Suprapubic skin (tissue), 4 donors: Measurements from ENCODE around the gene HIRA. TPM values are rescaled to one million over a fixed set of nuclear protein-coding genes. Genes with fewer than 3 reads are reported as not detected.

Experiments
- DNase-seq, 2 donors: peaks; one replicate each; pipeline ENCODE4 v3.0.0-alpha.2; 2019; ENCODE audit warnings: low spot score in 2 of 2
- H3K27ac ChIP-seq: fragments of 200-600 bp; sonication (generic); one replicate; pipeline ENCODE4 v1.5.1; 2019
- H3K27me3 ChIP-seq: fragments of 200-600 bp; sonication (generic); one replicate; pipeline ENCODE4 v1.5.1; 2019
- H3K36me3 ChIP-seq: fragments of 200-600 bp; sonication (generic); one replicate; pipeline ENCODE4 v1.5.1; 2019
- H3K4me1 ChIP-seq: fragments of 200-600 bp; sonication (generic); one replicate; pipeline ENCODE4 v1.5.1; 2019
- H3K4me3 ChIP-seq: fragments of 200-600 bp; sonication (generic); one replicate; pipeline ENCODE4 v1.5.1; 2019; ENCODE audit warnings: mild to moderate bottlenecking
- H3K9me3 ChIP-seq: fragments of 200-600 bp; sonication (generic); one replicate; pipeline ENCODE4 v1.5.1; 2019
- CTCF ChIP-seq, 2 donors: fragments of 200-600 bp in 1 of 2; fragments of 450-650 bp in 1 of 2; sonication (generic) in 1 of 2; IDR thresholded peaks; one replicate each; pipeline ENCODE4 v1.5.1; 2016 to 2019; ENCODE audit warnings: antibody characterized with exemption in 2 of 2, mild to moderate bottlenecking in 1 of 2, moderate library complexity in 1 of 2
- EP300 ChIP-seq: sonication (generic); formaldehyde crosslinking; IDR thresholded peaks from one replicate; pipeline ENCODE4 v1.6.1; 2017; ENCODE audit warnings: antibody characterized with exemption
- POLR2A ChIP-seq, 2 donors: fragments of 450-650 bp; IDR thresholded peaks; one replicate each; pipeline ENCODE4 v1.6.1; 2017; ENCODE audit warnings: antibody characterized with exemption in 2 of 2, mild to moderate bottlenecking in 2 of 2, moderate library complexity in 2 of 2
- POLR2AphosphoS5 ChIP-seq, 3 donors: sonication (generic); formaldehyde crosslinking; IDR thresholded peaks; one replicate each; pipeline ENCODE4 v1.6.1; 2017; ENCODE audit warnings: antibody characterized with exemption in 3 of 3
- WGBS: methylation state at CpG from one replicate; pipeline ENCODE4 v1.1.5; 2018; 5-methylcytosine and 5-hydroxymethylcytosine counted together
- total RNA-seq, 4 donors: library from RNA; depleted of rRNA; stranded (reverse); fragments of >200 nt; gene quantifications; one replicate each; pipeline ENCODE4 v1.1.0, GENCODE V29; 2016

Gene HIRA
- total RNA-seq, 4 donors from 2014 or later = 17.7 to 25.1 (median 22.5) TPM

- no peak for DNase-seq
- no peaks in the 10 kb centered on the region for H3K27me3 ChIP-seq
- TF ChIP-seq EP300 (no peak), CTCF (IDR thresholded peaks at IDR 0.05) (no peak), POLR2AphosphoS5 (IDR thresholded peaks at IDR 0.05) (no peak)
- H3K9me3 ChIP-seq = no peaks in the 10 kb centered on the region
- no peak overlapping the region for H3K27ac ChIP-seq
- no peak overlapping the region for H3K4me3 ChIP-seq
- H3K4me1 ChIP-seq = no peaks in the 10 kb centered on the region
- peaks cover 78% of the 10 kb centered on the region for H3K36me3 ChIP-seq
Measured at GRCh38 chr22:19378344-19378674, 53.2 kb downstream of the HIRA start.

GRCh38 chr22:19377565-19378343 lies 53.8 kb downstream of the HIRA start:
- no peak for TF ChIP-seq EP300
- TF ChIP-seq POLR2AphosphoS5 (IDR thresholded peaks at IDR 0.05) = no peak
- no peak for TF ChIP-seq POLR2A (IDR thresholded peaks at IDR 0.05)
- TF ChIP-seq CTCF (IDR thresholded peaks at IDR 0.05) = no peak
- 95% methylated on average over 10 of the region's 10 CpGs for WGBS
- peaks cover 76% of the 10 kb centered on the region for H3K36me3 ChIP-seq
- no peaks in the 10 kb centered on the region for H3K9me3 ChIP-seq
- peak in 1 of 2 donors; percentile 35 for DNase-seq
- no peak overlapping the region for H3K27ac ChIP-seq
- no peaks in the 10 kb centered on the region for H3K4me1 ChIP-seq
- no peak overlapping the region for H3K4me3 ChIP-seq
- H3K27me3 ChIP-seq = no peaks in the 10 kb centered on the region

GRCh38 chr22:19376971-19377370 lies 54.6 kb downstream of the HIRA start:
- TF ChIP-seq POLR2AphosphoS5 (IDR thresholded peaks at IDR 0.05) = no peak
- no peak for TF ChIP-seq EP300
- no peak for TF ChIP-seq CTCF (IDR thresholded peaks at IDR 0.05)
- TF ChIP-seq POLR2A (IDR thresholded peaks at IDR 0.05) = no peak
- no peaks in the 10 kb centered on the region for H3K4me1 ChIP-seq
- no peak overlapping the region for H3K4me3 ChIP-seq
- H3K36me3 ChIP-seq = peaks cover 73% of the 10 kb centered on the region
- H3K9me3 ChIP-seq = no peaks in the 10 kb centered on the region
- no peak overlapping the region for H3K27ac ChIP-seq
- 96% methylated on average over 2 of the region's 2 CpGs for WGBS
- H3K27me3 ChIP-seq = no peaks in the 10 kb centered on the region
- DNase-seq = peak in 1 of 2 donors; percentile 20

- 88% methylated on average over 3 of the region's 3 CpGs for WGBS
- Histone ChIP-seq H3K36me3 (peaks cover 74% of the 10 kb centered on the region), H3K9me3 (no peaks in the 10 kb centered on the region), H3K27ac (no peak overlapping the region), H3K27me3 (no peaks in the 10 kb centered on the region), H3K4me3 (no peak overlapping the region), H3K4me1 (no peaks in the 10 kb centered on the region)
- no peak for DNase-seq
- no peak for TF ChIP-seq POLR2AphosphoS5 (IDR thresholded peaks at IDR 0.05)
- no peak for TF ChIP-seq CTCF (IDR thresholded peaks at IDR 0.05)
Measured at GRCh38 chr22:19376247-19376646, 55.3 kb downstream of the HIRA start.

- Histone ChIP-seq H3K27ac (no peak overlapping the region), H3K4me1 (no peaks in the 10 kb centered on the region), H3K36me3 (peaks cover 77% of the 10 kb centered on the region), H3K4me3 (no peak overlapping the region), H3K27me3 (no peaks in the 10 kb centered on the region), H3K9me3 (no peaks in the 10 kb centered on the region)
- no peak for DNase-seq
- WGBS = 91% methylated on average over 8 of the region's 8 CpGs
- TF ChIP-seq CTCF (IDR thresholded peaks at IDR 0.05) = no peak
- no peak for TF ChIP-seq POLR2AphosphoS5 (IDR thresholded peaks at IDR 0.05)
- no peak for TF ChIP-seq EP300
- no peak for TF ChIP-seq POLR2A (IDR thresholded peaks at IDR 0.05)
Measured at GRCh38 chr22:19375435-19375834, 56.1 kb downstream of the HIRA start.
